H1 (cell line): ENCODE data around the gene SPINT2. TPM values are rescaled to one million over a fixed set of nuclear protein-coding genes. Genes with fewer than 3 reads are reported as not detected.

Experiments
- CTCF ChIA-PET: fragments of 300-600 bp; sonication (Branson Sonifier 250); formaldehyde crosslinking; loops from one replicate; lab custom pipeline; 2021; ENCODE audit not compliant: partially characterized antibody; lab: Charles Lee
- POLR2A ChIA-PET: fragments of 300-600 bp; sonication (Branson Sonifier 250); formaldehyde crosslinking; loops from one replicate; lab custom pipeline; 2021; ENCODE audit warnings: inconsistent platforms; ENCODE audit not compliant: partially characterized antibody; lab: Charles Lee
- DNase-seq, 2 experiments: peaks; one replicate each; pipeline versions ENCODE4 v3.0.0 to v3.0.0-alpha.2; 2010 to 2022; ENCODE audit warnings: low spot score in 2 of 2, low read depth in 1 of 2, mixed read lengths in 1 of 2
- FAIRE-seq: peaks from 2 replicates; lab custom pipeline; 2011; peaks lifted over from hg19 to GRCh38; lab: Jason Lieb, UNC
- H2AFZ ChIP-seq: 2 replicates; pipeline ENCODE4 v1.8.1; 2012; ENCODE audit warnings: low read length, inconsistent platforms
- H2AK5ac ChIP-seq: 2 replicates; pipeline ENCODE4 v1.6.1; 2013; ENCODE audit warnings: low read depth, low read length
- H2BK120ac ChIP-seq: replicated peaks from 2 replicates; pipeline ENCODE3; 2013; ENCODE audit warnings: low read depth, low read length, inconsistent platforms
- H2BK12ac ChIP-seq: 2 replicates; pipeline ENCODE4 v1.6.1; 2013; ENCODE audit warnings: low read depth, low read length
- H2BK15ac ChIP-seq: 2 replicates; pipeline ENCODE4 v1.6.1; 2013; ENCODE audit warnings: low read length
- H2BK20ac ChIP-seq: 2 replicates; pipeline ENCODE4 v1.6.1; 2013; ENCODE audit warnings: low read length
- H2BK5ac ChIP-seq: 2 replicates; pipeline ENCODE4 v1.6.1; 2013; ENCODE audit warnings: low read depth, low read length
- H3K14ac ChIP-seq: 2 replicates; pipeline ENCODE4 v1.6.1; 2013; ENCODE audit warnings: inconsistent platforms; ENCODE audit not compliant: insufficient read length
- H3K18ac ChIP-seq: 2 replicates; pipeline ENCODE4 v1.6.1; 2013; ENCODE audit warnings: low read length; ENCODE audit errors: extremely low read depth
- H3K23ac ChIP-seq: 2 replicates; pipeline ENCODE4 v1.6.1; 2013; ENCODE audit warnings: inconsistent platforms; ENCODE audit not compliant: insufficient read length
- H3K23me2 ChIP-seq: 2 replicates; pipeline ENCODE4 v1.6.1; 2013; ENCODE audit warnings: low read depth, low read length
- H3K27ac ChIP-seq: 2 replicates; pipeline ENCODE4 v1.6.1; 2011; ENCODE audit warnings: low read depth, low read length, inconsistent platforms
- H3K27me3 ChIP-seq, 4 experiments: replicated peaks in 1 of 4; 1 replicate in 1 of 4; 2 replicates in 3 of 4; pipeline versions ENCODE4 v1.6.1 to v1.8.1; 2011 to 2013; ENCODE audit warnings: low read length in 3 of 4, mild to moderate bottlenecking in 3 of 4, inconsistent platforms in 2 of 4, mixed read lengths in 2 of 4, moderate library complexity in 1 of 4; ENCODE audit not compliant: control insufficient read depth in 3 of 4, insufficient read depth in 3 of 4; ENCODE audit errors: extremely low read depth in 1 of 4
- H3K36me3 ChIP-seq, 4 experiments: 2 replicates each; pipeline versions ENCODE4 v1.6.1 to v1.8.1; 2011 to 2013; ENCODE audit warnings: mild to moderate bottlenecking in 4 of 4, low read length in 3 of 4, moderate library complexity in 2 of 4, control low read depth in 1 of 4, inconsistent platforms in 1 of 4; ENCODE audit not compliant: insufficient read depth in 4 of 4, control insufficient read depth in 2 of 4
- H3K4ac ChIP-seq: replicated peaks from 2 replicates; pipeline ENCODE3; 2013; ENCODE audit warnings: low read length, low read depth, mixed read lengths, inconsistent platforms; ENCODE audit not compliant: insufficient read length
- H3K4me1 ChIP-seq, 4 experiments: replicated peaks in 1 of 4; 1 replicate in 1 of 4; 2 replicates in 3 of 4; pipeline versions ENCODE4 v1.6.1 to v1.8.1; 2011 to 2013; ENCODE audit warnings: low read length in 3 of 4, inconsistent platforms in 2 of 4, mixed read lengths in 1 of 4; ENCODE audit not compliant: insufficient read depth in 4 of 4, control insufficient read depth in 3 of 4
- H3K4me2 ChIP-seq, 2 experiments: 2 replicates each; pipeline versions ENCODE4 v1.6.1 to v1.8.1; 2011 to 2013; ENCODE audit warnings: low read depth in 2 of 2, low read length in 2 of 2, control low read depth in 1 of 2, inconsistent platforms in 1 of 2, mild to moderate bottlenecking in 1 of 2; ENCODE audit not compliant: insufficient read depth in 1 of 2
- H3K4me3 ChIP-seq, 4 experiments: fragments of 200-600, 300-600 bp in 1 of 4; sonication (generic), shearing (Covaris generic), sonication (Bioruptor Twin) in 1 of 4; 2 replicates each; pipeline versions ENCODE4 v1.5.1 to v1.8.1; 2011 to 2016; ENCODE audit warnings: low read length in 4 of 4, low read depth in 3 of 4, control low read depth in 2 of 4, inconsistent platforms in 2 of 4, mild to moderate bottlenecking in 2 of 4, mixed read lengths in 1 of 4, moderate library complexity in 1 of 4; ENCODE audit not compliant: insufficient read depth in 2 of 4; ENCODE audit errors: extremely low read depth in 1 of 4
- H3K56ac ChIP-seq: replicated peaks from 2 replicates; pipeline ENCODE3; 2013; ENCODE audit warnings: low read depth, mild to moderate bottlenecking, mixed read lengths, low read length, inconsistent platforms; ENCODE audit not compliant: insufficient read length
- H3K79me1 ChIP-seq: 2 replicates; pipeline ENCODE4 v1.6.1; 2013; ENCODE audit warnings: low read depth, low read length, control low read depth
- H3K79me2 ChIP-seq, 2 experiments: 2 replicates each; pipeline versions ENCODE4 v1.6.1 to v1.8.1; 2012 to 2013; ENCODE audit warnings: low read length in 2 of 2, mild to moderate bottlenecking in 2 of 2, inconsistent platforms in 1 of 2; ENCODE audit not compliant: insufficient read depth in 2 of 2, control insufficient read depth in 1 of 2
- H3K9ac ChIP-seq, 4 experiments: replicated peaks in 1 of 4; 1 replicate in 1 of 4; 2 replicates in 3 of 4; pipeline versions ENCODE4 v1.6.1 to v1.8.1; 2011 to 2013; ENCODE audit warnings: low read depth in 3 of 4, low read length in 3 of 4, control low read depth in 2 of 4, mild to moderate bottlenecking in 2 of 4, moderate library complexity in 2 of 4, inconsistent platforms in 1 of 4; ENCODE audit errors: extremely low read depth in 1 of 4
- H3K9me3 ChIP-seq, 2 experiments: 2 replicates each; pipeline versions ENCODE4 v1.6.1 to v1.8.1; 2012 to 2013; ENCODE audit warnings: mild to moderate bottlenecking in 2 of 2, moderate library complexity in 2 of 2, control low read depth in 1 of 2, inconsistent platforms in 1 of 2, low read depth in 1 of 2, low read length in 1 of 2, mixed read lengths in 1 of 2; ENCODE audit not compliant: insufficient read depth in 2 of 2
- H4K20me1 ChIP-seq, 2 experiments: replicated peaks in 1 of 2; 2 replicates each; pipeline versions ENCODE3 to v1.8.1; 2011 to 2013; ENCODE audit warnings: inconsistent platforms in 2 of 2, low read length in 2 of 2, mild to moderate bottlenecking in 1 of 2; ENCODE audit not compliant: insufficient read depth in 2 of 2, control insufficient read depth in 1 of 2
- H4K5ac ChIP-seq: 2 replicates; pipeline ENCODE4 v1.6.1; 2013; ENCODE audit warnings: low read length, low read depth, mixed read lengths, inconsistent platforms; ENCODE audit not compliant: insufficient read length
- H4K8ac ChIP-seq: 2 replicates; pipeline ENCODE4 v1.8.0; 2013; ENCODE audit warnings: mild to moderate bottlenecking, moderate library complexity, low read length, inconsistent platforms; ENCODE audit not compliant: insufficient read depth; ENCODE audit errors: extremely low read depth
- H4K91ac ChIP-seq: replicated peaks from 2 replicates; pipeline ENCODE3; 2013; ENCODE audit warnings: low read length, mixed read lengths, inconsistent platforms; ENCODE audit not compliant: insufficient read length
- BCL11A ChIP-seq, 2 experiments: IDR thresholded peaks; one replicate each; pipeline ENCODE4 v1.6.1; 2011; ENCODE audit warnings: low read depth in 2 of 2, low read length in 2 of 2, mild to moderate bottlenecking in 2 of 2
- CBX8 ChIP-seq: fragments of 300-800, 300-1000 bp; sonication (generic); IDR thresholded peaks from 2 replicates; pipeline ENCODE4 v1.7.1; 2016; ENCODE audit warnings: low read depth, low read length, borderline replicate concordance
- JUND ChIP-seq: IDR thresholded peaks from 2 replicates; pipeline ENCODE4 v1.6.1; 2011; ENCODE audit warnings: mild to moderate bottlenecking, improper control_type of control experiment, low read length
- KDM1A ChIP-seq: fragments of 200-600, 300-600 bp; sonication (generic); IDR thresholded peaks from 2 replicates; pipeline ENCODE4 v1.7.1; 2016; ENCODE audit warnings: mild to moderate bottlenecking, low read length, borderline replicate concordance
- KDM4A ChIP-seq: IDR thresholded peaks from one replicate; pipeline ENCODE4 v1.7.1; 2012; ENCODE audit warnings: low read depth, mild to moderate bottlenecking, moderate library complexity, low read length, inconsistent platforms; ENCODE audit not compliant: severe bottlenecking
- KDM5A ChIP-seq: fragments of 200-600 bp; IDR thresholded peaks from 2 replicates; pipeline ENCODE4 v1.7.1; 2012; ENCODE audit warnings: mild to moderate bottlenecking, low read length, inconsistent platforms, mixed read lengths
- NRF1 ChIP-seq: IDR thresholded peaks from 2 replicates; pipeline ENCODE4 v1.6.1; 2011; ENCODE audit warnings: mild to moderate bottlenecking, low read depth, low read length, improper control_type of control experiment
- POLR2A ChIP-seq, 2 experiments: IDR thresholded peaks; 1 replicate in 1 of 2; 2 replicates in 1 of 2; pipeline ENCODE4 v1.6.1; 2011; ENCODE audit warnings: low read depth in 2 of 2, low read length in 2 of 2, mild to moderate bottlenecking in 2 of 2; ENCODE audit errors: control extremely low read depth in 1 of 2
- SAP30 ChIP-seq: fragments of 300-600 bp; sonication (generic); IDR thresholded peaks from 2 replicates; pipeline ENCODE4 v1.7.1; 2012; ENCODE audit warnings: low read length, moderate library complexity, mild to moderate bottlenecking, inconsistent platforms; ENCODE audit not compliant: insufficient read depth, insufficient replicate concordance
- TEAD4 ChIP-seq: IDR thresholded peaks from 2 replicates; pipeline ENCODE4 v1.6.1; 2012; ENCODE audit warnings: low read depth, low read length, inconsistent platforms, mixed read lengths
- WGBS, 2 experiments: shearing (Covaris generic) in 1 of 2; methylation state at CpG; one replicate each; pipeline versions ENCODE4 v1.1.6 to v1.1.7; 2013 to 2015; ENCODE audit warnings: low lambda C conversion rate in 2 of 2, mixed read lengths in 2 of 2, inconsistent platforms in 1 of 2, low coverage in 1 of 2, missing lambda C conversion rate in 1 of 2; ENCODE audit not compliant: insufficient replicate concordance in 2 of 2, insufficient coverage in 1 of 2, insufficient read length in 1 of 2; ENCODE audit errors: extremely low coverage in 1 of 2, missing lambda C conversion rate in 1 of 2; 5-methylcytosine and 5-hydroxymethylcytosine counted together
- polyA plus RNA-seq, 7 experiments: library from polyadenylated mRNA; depleted of rRNA in 3 of 7; stranded (reverse) in 5 of 7; unstranded in 2 of 7; fragments of >200 nt in 5 of 7; fragments of 200-250 nt in 2 of 7; gene quantifications; 1 replicate in 5 of 7; 2 replicates in 1 of 7; 4 replicates in 1 of 7; pipeline versions ENCODE4 v1.2.1 to v1.2.3, GENCODE V29; 2011 to 2013; ENCODE audit warnings: missing spikeins in 2 of 7, mixed read lengths in 2 of 7
- total RNA-seq: library from RNA; stranded (reverse); fragmentation: NEBNext Ultra II Directional; extraction: Animal tissue kit (Norgen Biotek cat#: 25700); gene quantifications from 2 replicates; pipeline ENCODE4 v1.2.1, GENCODE V29; 2021
- TF ChIP-seq, protein P1 (sequence below): IDR thresholded peaks from 2 replicates; pipeline ENCODE4 v1.6.1; 2011; ENCODE audit warnings: low read depth, mild to moderate bottlenecking, low read length; ENCODE audit not compliant: insufficient read depth

The SPINT2 gene
- total and polyA plus RNA-seq, 2 of the 8 experiments (the other 6 are each of a cell fraction or from before 2014, with no cell fraction given): 294 to 296 TPM

DNA sequence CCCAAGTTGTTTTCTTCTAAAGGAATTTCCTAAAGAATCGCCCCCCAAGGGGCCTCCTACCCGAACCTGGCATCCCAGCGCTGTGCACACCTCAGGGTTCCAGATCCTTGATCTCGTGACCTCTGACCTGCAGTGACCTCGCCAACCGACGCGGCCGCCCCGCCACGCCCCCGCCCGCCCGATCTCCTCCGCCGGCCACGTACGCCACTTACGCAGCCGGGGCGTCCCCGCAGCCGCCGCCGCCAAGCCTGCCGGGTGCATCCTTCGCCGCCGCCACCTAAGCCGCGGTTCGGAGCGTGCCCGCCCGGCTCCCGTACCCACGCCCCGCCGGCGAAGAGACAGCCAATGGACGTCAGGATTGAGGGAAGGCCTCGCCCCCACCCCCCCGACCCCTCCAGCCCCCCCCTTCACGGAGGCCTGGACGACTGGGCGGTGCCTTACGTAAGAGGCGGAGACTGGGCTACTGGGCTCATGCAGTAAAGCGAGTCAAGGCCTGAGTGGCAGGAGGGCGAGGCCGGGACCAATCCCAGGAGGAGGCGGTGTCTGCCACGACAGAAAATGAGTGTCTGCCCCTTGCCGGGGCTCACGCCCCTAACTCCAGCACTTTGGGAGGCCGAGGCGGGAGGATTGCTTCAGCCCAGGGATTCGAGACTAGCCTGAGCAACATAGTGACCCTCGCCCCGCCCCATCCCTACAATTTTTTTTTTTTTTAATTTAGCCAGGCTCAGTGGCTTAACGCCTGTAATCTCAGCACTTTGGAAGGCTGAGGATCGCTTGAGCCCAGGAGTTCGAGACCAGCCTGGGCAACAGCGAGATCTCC lies 51.5 kb downstream of the SPINT2 start, which contains the start of gene YIF1B:
TSS of gene YIF1B (minus strand) at position 291 of the 820 bp plus-strand sequence. CDS start at position 261, 30 bp downstream.
- peaks cover 0 to 29% (median 16%) of the 10 kb centered on the region in 4 experiments; a peak in 6 of 7 replicates for H3K27me3 ChIP-seq
- no peak within 1 kb of the TSS for H2BK15ac ChIP-seq
- H3K4me3 ChIP-seq: peak within 1 kb of the TSS; percentile 61 to 89 (median 64)
- H3K9ac ChIP-seq: peak within 1 kb of the TSS; percentile 51 to 68 (median 64)
- peak within 1 kb of the TSS; percentile 60; the same call in 1 of the 2 replicates for H2AFZ ChIP-seq
- no peak within 1 kb of the TSS for H2BK120ac ChIP-seq
- ChIA-PET POLR2A (interaction anchor here (0.9 to 3.7 kb wide), 3 partner anchors 11 to 51 kb away, joined by 4 to 17 read pairs (median 5); partner anchors contain the start of genes C19orf33 and SPINT2), CTCF (no interaction called here)
- DNase-seq (peak; percentile 92 to 94), FAIRE-seq (no peak)
- H2AK5ac ChIP-seq: no peak within 1 kb of the TSS
- peak within 1 kb of the TSS; percentile 32 for H4K5ac ChIP-seq
- peak within 1 kb of the TSS; percentile 44 for H3K4ac ChIP-seq
- H3K79me2 ChIP-seq: peaks cover 0 to 18% of the 10 kb centered on the region in 2 experiments; a peak in 2 of 4 replicates
- H3K23me2 ChIP-seq: peaks cover 15% of the 10 kb centered on the region; the same call in 1 of the 2 replicates
- H3K36me3 ChIP-seq: no peaks in the 10 kb centered on the region
- peak within 1 kb of the TSS; percentile 68 for H4K91ac ChIP-seq
- peak within 1 kb of the TSS; percentile 39 for H4K8ac ChIP-seq
- peaks cover 0 to 11% (median 3%) of the 10 kb centered on the region in 4 experiments; a peak in 5 of 7 replicates for H3K4me1 ChIP-seq
- H2BK12ac ChIP-seq: peak within 1 kb of the TSS; percentile 60; the same call in 1 of the 2 replicates
- no peak within 1 kb of the TSS for H3K56ac ChIP-seq
- H2BK20ac ChIP-seq: no peak within 1 kb of the TSS
- H3K4me2 ChIP-seq: peak within 1 kb of the TSS; percentile 77 to 90
- no peaks in the 10 kb centered on the region for H3K9me3 ChIP-seq
- 10% methylated on average over 27 of the region's 64 CpGs; no CpG with 5 or more reads in 1 of the 2 experiments for WGBS, 2 experiments
- no peaks in the 10 kb centered on the region for H4K20me1 ChIP-seq
- no peak within 1 kb of the TSS for H3K14ac ChIP-seq
- H3K23ac ChIP-seq: no peak within 1 kb of the TSS
- H3K18ac ChIP-seq: no peak within 1 kb of the TSS; the same call in 1 of the 2 replicates
- H3K79me1 ChIP-seq: peaks cover 2% of the 10 kb centered on the region; the same call in 1 of the 2 replicates
- H3K27ac ChIP-seq: peak within 1 kb of the TSS; percentile 73
- peak within 1 kb of the TSS; percentile 36 for H2BK5ac ChIP-seq
- TF ChIP-seq NRF1 (no peak), TEAD4 (no peak), BCL11A (IDR thresholded peaks at IDR 0.05; ENCODE audit: low read depth in 2 of 2, low read length in 2 of 2) (no peak), KDM4A (peak; percentile 18), KDM1A (no peak), JUND (no peak), POLR2A (IDR thresholded peaks at IDR 0.05; ENCODE audit: control extremely low read depth in 1 of 2, low read depth in 2 of 2, low read length in 2 of 2) (no peak; a peak in 1 of 3 replicates), CBX8 (no peak), SAP30 (no peak), KDM5A (no peak)
- TF ChIP-seq, protein P1, sequence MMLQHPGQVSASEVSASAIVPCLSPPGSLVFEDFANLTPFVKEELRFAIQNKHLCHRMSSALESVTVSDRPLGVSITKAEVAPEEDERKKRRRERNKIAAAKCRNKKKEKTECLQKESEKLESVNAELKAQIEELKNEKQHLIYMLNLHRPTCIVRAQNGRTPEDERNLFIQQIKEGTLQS: no peak
